ENCODE measurements around the gene F2R.
"Not testable (repeated sequence)": the region's sequence is repeated elsewhere in the genome, so short reads cannot be mapped to it uniquely, and the experiment has no call there.

F2R gene

DNA sequence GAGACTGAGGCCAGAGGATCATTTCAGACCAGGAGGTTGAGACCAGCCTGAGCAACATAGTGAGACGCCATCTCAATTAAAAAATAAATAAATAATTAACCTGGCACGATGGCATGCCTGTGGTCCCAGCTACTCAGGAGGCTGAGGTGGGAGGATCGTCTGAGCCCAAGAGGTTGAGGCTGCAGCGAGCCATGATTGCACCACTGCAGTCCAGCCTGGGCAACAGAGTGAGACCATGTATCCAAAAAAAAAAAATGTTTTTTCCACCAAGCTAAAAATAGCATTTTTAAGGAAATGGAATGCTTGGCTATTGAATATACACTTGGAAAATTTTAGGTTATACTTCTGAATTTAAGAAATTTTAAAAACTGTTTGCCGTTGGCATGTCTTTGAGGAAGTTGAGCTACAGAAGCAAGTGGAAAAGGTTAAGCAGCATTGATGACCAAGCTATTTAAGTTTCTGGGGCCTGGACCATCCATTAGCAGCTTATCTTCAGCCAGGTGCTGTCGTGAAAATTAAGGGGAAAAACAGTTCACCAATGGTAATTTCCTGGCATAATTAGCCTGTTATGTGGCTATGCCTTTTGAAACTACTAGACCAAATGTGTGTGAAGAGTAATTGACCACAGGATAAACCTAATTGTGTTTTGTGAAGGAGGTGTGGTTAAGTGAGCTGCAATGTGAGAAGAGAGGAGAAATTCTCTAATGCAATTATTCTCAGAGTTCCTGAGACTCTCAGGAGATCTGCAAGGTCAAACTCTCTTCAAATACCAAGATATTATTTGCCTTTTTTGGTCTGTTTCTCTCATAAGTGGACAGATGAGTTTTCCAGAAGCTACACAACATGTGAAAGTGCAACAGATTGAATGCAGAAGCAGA, 21.0 kb downstream of the F2R start:
- peak overlapping the region; percentile 97 to 100 for H3K27ac Mint-ChIP-seq
- H3K36me3 Mint-ChIP-seq (ENCODE audit: insufficient read depth), result peaks cover 39% of the 10 kb centered on the region
- no peaks in the 10 kb centered on the region for H3K9me3 Mint-ChIP-seq
- DNase-seq (peak in 1 of 3 experiments; percentile 14), ATAC-seq (replicated peaks) (no peak)
- no peaks in the 10 kb centered on the region for H3K27me3 Mint-ChIP-seq
- H3K4me1 Mint-ChIP-seq (ENCODE audit: low read depth in 2 of 2), result peaks cover 57 to 67% of the 10 kb centered on the region in 2 donors
- peak overlapping the region; percentile 73 to 86 for H3K4me3 Mint-ChIP-seq

DNA sequence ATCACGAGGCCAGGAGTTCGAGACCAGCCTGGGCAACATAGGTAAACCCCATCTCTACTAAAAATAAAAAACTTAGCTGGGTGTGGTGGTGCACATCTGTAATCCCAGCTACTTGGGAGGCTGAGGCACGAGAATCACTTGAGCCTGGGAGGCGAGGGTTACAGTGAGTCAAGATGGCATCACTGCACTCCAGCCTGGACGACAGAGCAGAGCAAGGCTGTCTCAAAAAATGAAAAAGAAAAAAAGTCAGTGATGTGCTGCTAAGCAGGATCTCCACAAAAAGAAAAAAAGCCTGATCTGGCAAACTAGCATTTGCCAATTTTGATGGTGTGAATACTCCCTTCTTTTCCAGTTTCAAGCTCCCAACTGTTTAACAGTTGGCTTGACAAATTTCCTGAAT, 21.9 kb downstream of the F2R start:
- H3K4me1 Mint-ChIP-seq (ENCODE audit: low read depth in 2 of 2), result peaks cover 50 to 60% of the 10 kb centered on the region in 2 donors
- peak overlapping the region; percentile 97 to 100 for H3K27ac Mint-ChIP-seq
- H3K9me3 Mint-ChIP-seq, result no peaks in the 10 kb centered on the region
- H3K4me3 Mint-ChIP-seq, result peak overlapping the region; percentile 73 to 86
- ATAC-seq (replicated peaks), result no peak
- H3K36me3 Mint-ChIP-seq (ENCODE audit: insufficient read depth), result peaks cover 34% of the 10 kb centered on the region
- H3K27me3 Mint-ChIP-seq, result no peaks in the 10 kb centered on the region
- DNase-seq, result no peak

DNA sequence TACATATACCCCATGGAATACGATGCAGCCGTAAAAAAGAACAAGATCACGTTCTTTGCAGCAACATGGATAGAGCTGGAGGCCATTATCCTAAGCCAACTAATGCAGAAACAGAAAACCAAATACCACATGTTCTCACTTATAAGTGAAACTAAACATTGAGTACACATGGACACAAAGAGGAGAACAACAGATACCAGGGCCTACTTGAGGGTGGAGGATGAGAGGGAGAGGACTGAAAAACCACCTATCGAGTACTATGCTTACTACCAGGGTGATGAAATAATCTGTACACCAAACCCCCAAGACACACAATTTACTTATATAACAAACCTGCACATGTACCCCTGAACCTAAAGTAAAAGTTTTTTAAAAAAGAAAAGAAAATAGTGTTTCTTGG, 25.6 kb downstream of the F2R start:
- H3K4me1 Mint-ChIP-seq (ENCODE audit: low read depth in 2 of 2), result peaks cover 30 to 40% of the 10 kb centered on the region in 2 donors
- H3K27ac Mint-ChIP-seq, result peak overlapping the region; percentile 18 to 97
- not testable (repeated sequence) for H3K4me3 Mint-ChIP-seq; ATAC-seq (replicated peaks); H3K27me3 Mint-ChIP-seq; DNase-seq; H3K9me3 Mint-ChIP-seq
- peaks cover 32% of the 10 kb centered on the region for H3K36me3 Mint-ChIP-seq (ENCODE audit: insufficient read depth)

DNA sequence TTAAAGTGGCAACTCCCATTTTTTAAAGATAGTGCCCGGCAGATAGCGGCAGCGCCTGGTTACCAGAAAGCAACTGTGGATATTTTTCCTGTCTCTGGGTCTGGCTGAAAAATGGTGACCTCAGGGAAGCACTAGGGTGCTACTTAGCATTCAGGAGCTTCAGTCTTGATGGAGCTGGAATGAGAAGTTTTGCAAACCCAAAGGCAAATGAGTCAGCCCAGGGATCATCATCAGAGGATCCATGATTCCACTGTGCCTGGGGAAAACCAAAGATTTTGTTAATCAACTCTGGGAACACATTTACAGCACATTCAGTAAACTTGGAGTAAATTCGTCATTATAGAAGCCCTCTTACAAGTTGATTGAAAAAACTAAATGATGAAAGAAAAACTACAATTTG, 26.7 kb downstream of the F2R start:
- Mint-ChIP-seq H3K9me3 (no peaks in the 10 kb centered on the region), H3K27me3 (no peaks in the 10 kb centered on the region), H3K27ac (peak overlapping the region in 1 of 2 donors; percentile 97), H3K4me3 (no peak overlapping the region), H3K36me3 (ENCODE audit: insufficient read depth) (peaks cover 25% of the 10 kb centered on the region), H3K4me1 (ENCODE audit: low read depth in 2 of 2) (peaks cover 23 to 32% of the 10 kb centered on the region in 2 donors)
- no peak for ATAC-seq (replicated peaks)
- DNase-seq, result no peak

DNA sequence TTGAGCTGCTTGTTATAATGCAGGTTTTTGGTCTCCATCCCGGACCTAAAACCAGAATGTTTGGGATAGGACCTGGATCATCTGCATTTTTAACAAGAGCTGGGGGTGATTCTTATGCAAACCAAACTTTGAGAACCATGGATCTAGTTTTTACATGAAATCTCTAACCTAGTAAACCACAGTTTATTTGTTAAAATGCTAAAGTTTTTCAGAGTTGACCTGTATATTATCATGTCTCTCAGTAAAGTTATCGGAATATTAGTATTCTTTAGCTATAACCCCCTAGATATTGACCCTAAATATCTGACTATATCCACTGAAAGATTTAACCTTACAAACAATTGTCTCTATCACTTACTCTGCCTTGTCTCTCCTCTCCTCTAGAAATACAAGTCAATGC, 28.7 kb downstream of the F2R start:
- Mint-ChIP-seq H3K9me3 (no peaks in the 10 kb centered on the region), H3K36me3 (ENCODE audit: insufficient read depth) (peaks cover 9% of the 10 kb centered on the region)

DNA sequence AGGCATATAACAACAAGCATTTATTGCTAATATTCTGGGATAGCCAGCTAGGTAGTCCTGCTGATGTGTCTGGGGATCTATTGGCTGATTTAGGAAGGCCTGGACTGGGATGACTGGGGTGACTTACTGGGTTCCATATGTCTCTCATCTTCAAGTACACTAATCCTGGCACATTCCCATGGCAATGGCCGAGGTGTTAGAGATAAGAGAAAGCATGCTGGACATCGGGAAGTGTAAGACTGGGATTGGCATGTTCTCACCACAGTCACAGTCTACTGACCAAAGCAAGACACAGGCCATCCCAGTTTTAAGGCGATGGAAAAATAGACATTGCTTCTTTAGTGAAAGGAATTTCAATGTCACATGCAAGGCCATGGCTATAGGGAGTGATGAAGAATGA, 29.7 kb downstream of the F2R start:
- H3K27me3 Mint-ChIP-seq, result no peaks in the 10 kb centered on the region
- peaks cover 4% of the 10 kb centered on the region for H3K36me3 Mint-ChIP-seq (ENCODE audit: insufficient read depth)

More for the DNA sequence above, 28.7 kb downstream of the F2R start:
- Mint-ChIP-seq H3K27me3 (no peaks in the 10 kb centered on the region), H3K4me1 (ENCODE audit: low read depth in 2 of 2) (peaks cover 7 to 20% of the 10 kb centered on the region in 2 donors), H3K27ac (no peak overlapping the region), H3K4me3 (no peak overlapping the region)
- no peak for ATAC-seq (replicated peaks)
- no peak for DNase-seq

DNA sequence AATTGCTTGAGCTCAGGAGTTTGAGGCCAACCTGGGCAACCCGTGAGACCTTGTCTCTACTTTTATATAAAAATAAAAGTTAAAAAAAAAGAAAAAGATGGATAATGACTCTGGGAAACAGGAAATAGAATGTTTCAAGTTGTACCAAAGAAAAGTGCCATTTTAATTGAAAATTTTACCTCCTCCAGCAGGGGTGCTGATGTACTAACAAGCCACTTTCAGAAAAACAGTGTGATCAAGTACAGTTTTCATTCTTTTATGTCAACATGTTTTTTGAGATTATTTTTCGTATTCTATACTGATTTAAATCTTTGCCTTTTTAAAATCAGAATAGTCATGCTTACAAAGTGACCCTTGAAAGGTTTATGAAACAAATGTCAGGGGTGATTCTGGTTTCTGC, 30.8 kb downstream of the F2R start:
- Mint-ChIP-seq H3K9me3 (no peaks in the 10 kb centered on the region), H3K27ac (no peak overlapping the region), H3K4me1 (ENCODE audit: low read depth in 2 of 2) (peaks cover 0 to 12% of the 10 kb centered on the region in 2 donors), H3K36me3 (ENCODE audit: insufficient read depth) (peaks cover 4% of the 10 kb centered on the region), H3K4me3 (no peak overlapping the region), H3K27me3 (no peaks in the 10 kb centered on the region)
- ATAC-seq (replicated peaks), result no peak
- no peak for DNase-seq

More for the DNA sequence above, 29.7 kb downstream of the F2R start:
- ATAC-seq (replicated peaks) (no peak), DNase-seq (no peak)
- Mint-ChIP-seq H3K27ac (no peak overlapping the region), H3K9me3 (no peaks in the 10 kb centered on the region), H3K4me3 (no peak overlapping the region), H3K4me1 (ENCODE audit: low read depth in 2 of 2) (peaks cover 3 to 20% of the 10 kb centered on the region in 2 donors)

DNA sequence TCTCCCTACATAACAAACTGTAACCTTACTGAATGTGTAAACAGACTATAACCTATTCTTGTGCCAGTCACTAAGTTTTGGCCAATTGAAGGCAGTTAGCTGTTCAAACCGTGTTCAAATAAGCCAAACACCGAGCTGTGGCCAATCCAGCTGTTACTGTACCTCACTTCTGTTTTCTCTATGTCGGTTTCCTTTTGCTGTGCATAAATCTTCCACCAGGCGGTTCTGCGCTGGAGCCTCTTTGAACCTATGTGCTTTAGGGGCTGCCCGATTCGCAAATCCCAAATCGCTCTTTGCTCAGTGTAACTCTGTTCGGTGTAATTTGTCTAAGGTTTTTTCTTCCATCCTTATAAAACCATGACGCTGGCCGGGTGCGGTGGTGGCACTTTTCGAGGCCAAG, 31.8 kb downstream of the F2R start:
- H3K27ac Mint-ChIP-seq, result no peak overlapping the region
- no peak overlapping the region for H3K4me3 Mint-ChIP-seq
- DNase-seq (no peak), ATAC-seq (replicated peaks) (no peak)
- H3K27me3 Mint-ChIP-seq, result no peaks in the 10 kb centered on the region
- peaks cover 4% of the 10 kb centered on the region for H3K36me3 Mint-ChIP-seq (ENCODE audit: insufficient read depth)
- H3K9me3 Mint-ChIP-seq, result no peaks in the 10 kb centered on the region
- H3K4me1 Mint-ChIP-seq (ENCODE audit: low read depth in 2 of 2), result peaks cover 0 to 11% of the 10 kb centered on the region in 2 donors

DNA sequence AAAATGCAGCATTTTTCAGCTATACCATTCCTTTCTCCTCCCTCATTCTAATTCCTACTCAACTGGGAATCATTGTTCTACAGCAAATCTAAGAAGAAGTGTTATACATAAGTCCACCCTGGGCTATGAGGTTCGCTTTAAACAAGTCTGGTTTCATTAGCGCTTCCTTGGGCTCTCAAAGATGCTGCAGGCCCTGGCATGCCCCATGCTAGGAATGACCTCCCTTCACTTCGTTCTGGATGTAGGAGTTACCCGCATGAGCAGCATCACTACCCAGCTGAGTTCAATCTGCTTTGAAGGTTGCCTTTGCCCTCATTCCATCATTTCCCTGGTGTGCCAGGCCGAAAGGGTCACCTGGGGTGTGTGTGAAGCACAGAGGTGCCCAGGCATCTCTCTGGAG, 35.4 kb downstream of the F2R start:
- Mint-ChIP-seq H3K36me3 (ENCODE audit: insufficient read depth) (no peaks in the 10 kb centered on the region), H3K4me3 (no peak overlapping the region), H3K27me3 (no peaks in the 10 kb centered on the region), H3K9me3 (no peaks in the 10 kb centered on the region), H3K4me1 (ENCODE audit: low read depth in 2 of 2) (peaks cover 2 to 7% of the 10 kb centered on the region in 2 donors), H3K27ac (no peak overlapping the region)
- ATAC-seq (replicated peaks), result no peak
- no peak for DNase-seq

DNA sequence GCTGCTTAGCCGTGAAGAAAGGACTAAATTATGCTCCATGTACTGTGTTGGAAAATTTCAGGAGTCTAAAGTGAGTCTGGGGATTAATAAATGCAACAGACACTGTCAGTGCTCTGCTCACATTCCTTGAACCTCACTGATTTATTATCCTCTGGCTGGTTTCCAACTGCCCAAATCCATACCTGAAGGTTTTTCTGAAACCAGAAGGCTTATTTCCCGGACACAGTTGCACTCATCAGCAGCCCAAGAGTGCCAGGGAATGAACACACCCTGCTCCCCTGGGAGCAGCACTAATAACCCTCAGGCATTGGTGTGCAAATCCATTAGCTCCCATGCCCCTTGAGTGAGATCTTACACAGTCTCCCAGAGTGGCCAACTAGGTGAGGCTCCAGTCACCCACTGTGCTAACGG, 38.7 kb downstream of the F2R start:
- H3K9me3 Mint-ChIP-seq, result no peaks in the 10 kb centered on the region
- H3K27ac Mint-ChIP-seq, result no peak overlapping the region
- no peak for DNase-seq
- no peak for ATAC-seq (replicated peaks)
- no peaks in the 10 kb centered on the region for H3K36me3 Mint-ChIP-seq (ENCODE audit: insufficient read depth)
- H3K27me3 Mint-ChIP-seq, result no peaks in the 10 kb centered on the region
- peaks cover 0 to 2% of the 10 kb centered on the region in 2 donors for H3K4me1 Mint-ChIP-seq (ENCODE audit: low read depth in 2 of 2)
- H3K4me3 Mint-ChIP-seq, result no peak overlapping the region

DNA sequence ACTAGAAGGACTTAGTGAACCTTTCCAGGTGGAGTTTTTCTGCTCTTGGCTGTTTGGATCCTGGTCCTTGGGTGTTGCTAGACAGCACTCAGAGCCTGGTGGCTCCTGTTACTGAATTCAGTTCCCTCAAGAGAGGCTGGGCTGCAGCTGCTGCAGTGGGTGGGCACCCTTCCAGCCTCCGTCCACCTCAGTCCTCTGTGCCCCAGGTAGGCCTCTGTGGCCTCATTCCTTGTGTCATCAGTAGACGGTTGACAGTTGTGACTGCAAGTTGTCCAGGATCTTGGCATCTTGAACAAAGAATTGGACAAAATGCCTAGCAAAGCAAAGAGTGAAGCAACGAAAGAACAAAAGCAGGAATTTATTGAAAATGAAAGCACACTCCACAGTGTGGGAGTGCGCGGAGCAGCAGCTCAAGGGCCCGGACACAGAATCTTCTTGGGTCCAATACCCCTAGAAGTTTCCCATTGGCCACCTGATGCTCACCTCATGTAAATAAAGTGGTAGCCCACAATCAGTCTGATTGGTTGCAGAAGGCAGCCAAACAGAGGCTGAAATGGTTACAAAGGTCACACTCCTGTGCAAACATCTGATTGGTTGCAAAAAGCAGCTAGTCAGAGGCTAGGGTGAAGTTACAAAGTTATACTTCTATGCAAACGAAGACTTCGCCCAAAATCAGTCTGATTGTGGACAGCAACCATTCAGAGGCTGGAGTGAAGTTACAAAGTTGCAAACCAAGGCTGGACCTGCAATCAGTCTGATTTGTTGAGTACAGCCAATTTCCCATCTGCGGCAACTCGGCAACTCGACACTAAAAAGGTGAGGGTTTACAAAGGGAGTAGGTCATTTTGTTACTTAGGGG, 40.1 kb downstream of the F2R start:
- no peaks in the 10 kb centered on the region for H3K9me3 Mint-ChIP-seq
- no peak overlapping the region for H3K4me3 Mint-ChIP-seq
- ATAC-seq (replicated peaks) (no peak), DNase-seq (no peak)
- H3K27me3 Mint-ChIP-seq, result no peaks in the 10 kb centered on the region
- H3K36me3 Mint-ChIP-seq (ENCODE audit: insufficient read depth), result no peaks in the 10 kb centered on the region
- H3K4me1 Mint-ChIP-seq (ENCODE audit: low read depth in 2 of 2), result peaks cover 0 to 2% of the 10 kb centered on the region in 2 donors
- no peak overlapping the region for H3K27ac Mint-ChIP-seq

DNA sequence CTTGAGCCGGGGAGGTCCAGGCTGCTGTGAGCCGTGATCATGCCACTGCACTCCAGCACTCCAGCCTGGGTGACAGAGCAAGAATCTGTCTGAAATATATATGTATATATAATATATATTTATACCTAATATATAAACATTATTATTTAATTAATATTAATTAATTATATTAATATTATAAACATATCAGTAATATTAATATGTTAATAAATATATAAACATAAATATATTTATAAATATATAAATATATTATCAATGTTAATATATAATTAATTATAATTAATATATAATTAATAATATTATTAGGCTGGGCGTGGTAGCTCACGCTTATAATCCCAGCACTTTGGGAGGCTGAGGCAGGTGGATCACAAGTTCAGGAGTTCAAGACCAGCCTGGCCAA, 41.1 kb downstream of the F2R start:
- no peak for DNase-seq
- Mint-ChIP-seq H3K4me1 (ENCODE audit: low read depth in 2 of 2) (peaks cover 4 to 7% of the 10 kb centered on the region in 2 donors), H3K27me3 (no peaks in the 10 kb centered on the region), H3K36me3 (ENCODE audit: insufficient read depth) (no peaks in the 10 kb centered on the region), H3K4me3 (no peak overlapping the region), H3K27ac (no peak overlapping the region), H3K9me3 (no peaks in the 10 kb centered on the region)
- no peak for ATAC-seq (replicated peaks)

DNA sequence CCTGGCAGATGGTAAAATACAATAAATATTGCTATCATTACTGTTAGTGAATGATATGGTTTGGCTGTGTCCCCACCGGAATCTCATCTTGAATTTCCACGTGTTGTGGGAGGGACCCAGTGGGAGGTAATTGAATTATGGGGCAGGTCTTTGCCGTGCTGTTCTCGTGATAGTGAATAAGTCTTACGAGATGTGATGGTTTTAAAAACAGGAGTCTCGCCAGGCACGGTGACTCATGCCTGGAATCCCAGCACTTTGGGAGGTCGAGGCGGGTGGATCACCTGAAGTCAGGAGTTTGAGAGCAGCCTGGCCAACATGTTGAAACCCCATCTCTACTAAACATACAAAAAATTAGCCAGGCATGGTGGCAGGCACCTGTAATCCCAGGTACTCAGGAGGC, 45.2 kb downstream of the F2R start:
- not testable (repeated sequence) for H3K27ac Mint-ChIP-seq; H3K27me3 Mint-ChIP-seq; DNase-seq; H3K4me3 Mint-ChIP-seq; H3K36me3 Mint-ChIP-seq (ENCODE audit: insufficient read depth); ATAC-seq (replicated peaks)
- peaks cover 0 to 11% of the 10 kb centered on the region in 2 donors for H3K9me3 Mint-ChIP-seq
- peaks cover 15 to 26% of the 10 kb centered on the region in 2 donors for H3K4me1 Mint-ChIP-seq (ENCODE audit: low read depth in 2 of 2)

Measured in effector memory CD8-positive, alpha-beta T cell (primary cell).